ENCODE data around the gene TRUB2. TPM values are rescaled to one million over a fixed set of nuclear protein-coding genes. Genes with fewer than 3 reads are reported as not detected.

Gene TRUB2
- total RNA-seq, 1 donor, result 24.2 TPM

- no peak for DNase-seq (ENCODE audit: low read depth in 2 of 3, low spot score in 2 of 3)
These were observed 48.0 kb downstream of the TRUB2 start for GRCh38 chr9:128274245-128274644.

- no peak for DNase-seq (ENCODE audit: low read depth in 2 of 3, low spot score in 2 of 3)
These were observed 50.7 kb downstream of the TRUB2 start for GRCh38 chr9:128271512-128271911.

GRCh38 chr9:128271112-128271511 lies 51.1 kb downstream of the TRUB2 start:
- DNase-seq (ENCODE audit: low read depth in 2 of 3, low spot score in 2 of 3), result no peak

GRCh38 chr9:128266868-128267590 lies 55.2 kb downstream of the TRUB2 start:
- DNase-seq (ENCODE audit: low read depth in 2 of 3, low spot score in 2 of 3), result no peak

GRCh38 chr9:128265348-128265847 lies 56.8 kb downstream of the TRUB2 start:
- no peak for DNase-seq (ENCODE audit: low read depth in 2 of 3, low spot score in 2 of 3)

GRCh38 chr9:128262687-128263086 lies 59.6 kb downstream of the TRUB2 start:
- DNase-seq (ENCODE audit: low read depth in 2 of 3, low spot score in 2 of 3), result no peak

GRCh38 chr9:128260340-128260739 lies 61.9 kb downstream of the TRUB2 start:
- DNase-seq (ENCODE audit: low read depth in 2 of 3, low spot score in 2 of 3), result no peak

GRCh38 chr9:128259156-128259555 lies 63.1 kb downstream of the TRUB2 start:
- no peak for DNase-seq (ENCODE audit: low read depth in 2 of 3, low spot score in 2 of 3)

- DNase-seq (ENCODE audit: low read depth in 2 of 3, low spot score in 2 of 3), result no peak
These were observed 63.9 kb downstream of the TRUB2 start for GRCh38 chr9:128258326-128258725.

GRCh38 chr9:128257907-128258306 lies 64.3 kb downstream of the TRUB2 start:
- DNase-seq (ENCODE audit: low read depth in 2 of 3, low spot score in 2 of 3), result no peak

- DNase-seq (ENCODE audit: low read depth in 2 of 3, low spot score in 2 of 3), result no peak
These were observed 65.0 kb downstream of the TRUB2 start for GRCh38 chr9:128257086-128257825.

Other genes starting within 250 kb of the TRUB2 start
- gene PTGES2, start 194.7 kb downstream of the TRUB2 start, total RNA-seq, result 54.4 TPM
- gene LCN2, start 173.0 kb downstream of the TRUB2 start, total RNA-seq, result 2.2 TPM
- gene BBLN, start 162.2 kb downstream of the TRUB2 start, total RNA-seq, result 109 TPM
- 75.7 TPM for gene CIZ1, start 130.9 kb downstream of the TRUB2 start, total RNA-seq
- gene DNM1, start 119.1 kb downstream of the TRUB2 start, total RNA-seq, result 11.0 TPM
- 29.4 TPM for gene GOLGA2, start 46.4 kb downstream of the TRUB2 start, total RNA-seq
- 14.8 TPM for gene SWI5, start 46.2 kb downstream of the TRUB2 start, total RNA-seq
- 61.9 TPM for gene COQ4, start 392 bp upstream of the TRUB2 start, total RNA-seq
- 23.2 TPM for gene SLC27A4, start 18.1 kb upstream of the TRUB2 start, total RNA-seq
- 28.5 TPM for gene URM1, start 48.9 kb upstream of the TRUB2 start, total RNA-seq
- 29.1 TPM for gene CERCAM, start 98.4 kb upstream of the TRUB2 start, total RNA-seq
- gene ODF2, start 133.6 kb upstream of the TRUB2 start, total RNA-seq, result 29.4 TPM
- 32.6 TPM for gene GLE1, start 182.3 kb upstream of the TRUB2 start, total RNA-seq
- gene SPTAN1, start 230.1 kb upstream of the TRUB2 start, total RNA-seq, result 140 TPM